ENCODE measurements around the gene KL. TPM values are rescaled to one million over a fixed set of nuclear protein-coding genes. Genes with fewer than 3 reads are reported as not detected.

KL gene
- total and polyA plus RNA-seq, 2 donors (not counting 1 experiment from before 2014, with no cell fraction given), result 0.07 TPM; not detected in 1

GRCh38 chr13:33096886-33097605 lies 80.8 kb downstream of the KL start:
- no peak overlapping the region for H3K27ac Mint-ChIP-seq
- CTCF ChIA-PET, result no interaction called here
- no peaks in the 10 kb centered on the region for H3K79me2 ChIP-seq (ENCODE audit: control insufficient read depth, insufficient read depth, low read length)
- no peak for TF ChIP-seq EZH2 (IDR thresholded peaks at IDR 0.05; ENCODE audit: borderline replicate concordance, insufficient read depth, low read depth, low read length, poor library complexity, severe bottlenecking)
- no peak for TF ChIP-seq CTCF (IDR thresholded peaks at IDR 0.05)
- intact Hi-C loops (cut with micrococcal nuclease), result no loop called here
- peaks cover 0 to 8% (median 0%) of the 10 kb centered on the region in 4 experiments for H3K27me3 ChIP-seq (replicated peaks in 1 of 4; ENCODE audit: control extremely low read depth in 1 of 4, control insufficient read depth in 3 of 4, insufficient read depth in 4 of 4, low read length in 3 of 4)
- H3K27ac ChIP-seq (ENCODE audit: low read length in 2 of 2), result no peak overlapping the region
- H3K4me1 ChIP-seq (ENCODE audit: control insufficient read depth in 2 of 2, insufficient read depth in 2 of 2, low read length in 2 of 2), result no peaks in the 10 kb centered on the region
- H3K27me3 Mint-ChIP-seq, result peaks cover 2% of the 10 kb centered on the region
- H4K20me1 ChIP-seq (ENCODE audit: control insufficient read depth, insufficient read depth, low read length, poor library complexity, severe bottlenecking), result no peaks in the 10 kb centered on the region
- no peak overlapping the region for H2AFZ ChIP-seq (ENCODE audit: insufficient read depth, low read depth, low read length, poor library complexity, severe bottlenecking)
- peaks cover 0 to 2% (median 0%) of the 10 kb centered on the region in 3 donors for H3K9me3 ChIP-seq (ENCODE audit: control extremely low read depth in 1 of 3, control insufficient read depth in 2 of 3, insufficient read depth in 1 of 3, low read length in 2 of 3)
- H3K9me3 Mint-ChIP-seq (ENCODE audit: insufficient read depth), result no peaks in the 10 kb centered on the region
- no peak overlapping the region for H3K4me2 ChIP-seq (replicated peaks; ENCODE audit: low read depth, low read length, poor library complexity, severe bottlenecking)
- peaks cover 3% of the 10 kb centered on the region for H3K4me1 Mint-ChIP-seq
- no peak overlapping the region for H3K4me3 ChIP-seq (ENCODE audit: control extremely low read depth in 1 of 5, extremely low read depth in 1 of 5, insufficient read depth in 1 of 5, low read depth in 2 of 5, low read length in 4 of 5)
- POLR2A ChIA-PET, result no interaction called here
- no peak overlapping the region for H3K9ac ChIP-seq (ENCODE audit: low read length)
- WGBS (ENCODE audit: insufficient coverage), result no CpG with 5 or more reads among the region's 2 CpGs
- H3K4me3 Mint-ChIP-seq, result no peak overlapping the region
- DNase-seq (no peak), ATAC-seq (ENCODE audit: low read depth) (no peak)
- no peaks in the 10 kb centered on the region for H3K36me3 ChIP-seq (replicated peaks in 1 of 2; ENCODE audit: control extremely low read depth in 1 of 2, control insufficient read depth in 1 of 2, extremely low read depth in 1 of 2, insufficient read depth in 2 of 2, low read length in 1 of 2)

- Histone ChIP-seq H3K9me3 (ENCODE audit: control extremely low read depth in 1 of 3, control insufficient read depth in 2 of 3, insufficient read depth in 1 of 3, low read length in 2 of 3) (peaks cover 0 to 2% (median 0%) of the 10 kb centered on the region in 3 donors), H3K27ac (ENCODE audit: low read length in 2 of 2) (no peak overlapping the region), H4K20me1 (ENCODE audit: control insufficient read depth, insufficient read depth, low read length, poor library complexity, severe bottlenecking) (no peaks in the 10 kb centered on the region), H3K4me2 (replicated peaks; ENCODE audit: low read depth, low read length, poor library complexity, severe bottlenecking) (no peak overlapping the region), H2AFZ (ENCODE audit: insufficient read depth, low read depth, low read length, poor library complexity, severe bottlenecking) (no peak overlapping the region), H3K79me2 (ENCODE audit: control insufficient read depth, insufficient read depth, low read length) (no peaks in the 10 kb centered on the region), H3K36me3 (replicated peaks in 1 of 2; ENCODE audit: control extremely low read depth in 1 of 2, control insufficient read depth in 1 of 2, extremely low read depth in 1 of 2, insufficient read depth in 2 of 2, low read length in 1 of 2) (no peaks in the 10 kb centered on the region), H3K4me3 (ENCODE audit: control extremely low read depth in 1 of 5, extremely low read depth in 1 of 5, insufficient read depth in 1 of 5, low read depth in 2 of 5, low read length in 4 of 5) (no peak overlapping the region), H3K4me1 (ENCODE audit: control insufficient read depth in 2 of 2, insufficient read depth in 2 of 2, low read length in 2 of 2) (no peaks in the 10 kb centered on the region), H3K27me3 (replicated peaks in 1 of 4; ENCODE audit: control extremely low read depth in 1 of 4, control insufficient read depth in 3 of 4, insufficient read depth in 4 of 4, low read length in 3 of 4) (peaks cover 0 to 5% (median 0%) of the 10 kb centered on the region in 4 experiments), H3K9ac (ENCODE audit: low read length) (no peak overlapping the region)
- intact Hi-C loops (cut with micrococcal nuclease), result no loop called here
- ATAC-seq (ENCODE audit: low read depth), result no peak
- POLR2A ChIA-PET, result no interaction called here
- TF ChIP-seq CTCF (IDR thresholded peaks at IDR 0.05) (no peak), EZH2 (IDR thresholded peaks at IDR 0.05; ENCODE audit: borderline replicate concordance, insufficient read depth, low read depth, low read length, poor library complexity, severe bottlenecking) (no peak)
- Mint-ChIP-seq H3K27ac (no peak overlapping the region), H3K27me3 (peaks cover 11% of the 10 kb centered on the region), H3K4me1 (peaks cover 3% of the 10 kb centered on the region), H3K9me3 (ENCODE audit: insufficient read depth) (no peaks in the 10 kb centered on the region), H3K4me3 (no peak overlapping the region)
- no CpG with 5 or more reads among the region's 3 CpGs for WGBS (ENCODE audit: insufficient coverage)
- CTCF ChIA-PET, result interaction anchor here (1.2 kb wide), 1 partner anchor 11 kb away, joined by 3 read pairs; no protein-coding TSS in a partner anchor
- no peak for DNase-seq
Observed at GRCh38 chr13:33099860-33100259, 83.6 kb downstream of the KL start.
